Left renal pelvis (tissue), 4 donors: ENCODE results near the gene REPS1. TPM values are rescaled to one million over a fixed set of nuclear protein-coding genes. Genes with fewer than 3 reads are reported as not detected.
"Not testable (repeated sequence)": the region's sequence is repeated elsewhere in the genome, so short reads cannot be mapped to it uniquely, and the experiment has no call there.

Experiments used
- DNase-seq, 4 donors: peaks; one replicate each; pipeline ENCODE4 v3.0.0-alpha.2; 2013; ENCODE audit warnings: low read depth in 4 of 4, low spot score in 3 of 4
- polyA plus RNA-seq, 4 donors: library from polyadenylated mRNA; unstranded; fragments of 120-200 nt; gene quantifications; one replicate each; pipeline ENCODE4 v1.2.1, GENCODE V29; 2013; ENCODE audit not compliant: insufficient read length in 4 of 4

The REPS1 gene
- polyA plus RNA-seq, 4 donors = 52.0 to 81.0 (median 77.3) TPM

DNA sequence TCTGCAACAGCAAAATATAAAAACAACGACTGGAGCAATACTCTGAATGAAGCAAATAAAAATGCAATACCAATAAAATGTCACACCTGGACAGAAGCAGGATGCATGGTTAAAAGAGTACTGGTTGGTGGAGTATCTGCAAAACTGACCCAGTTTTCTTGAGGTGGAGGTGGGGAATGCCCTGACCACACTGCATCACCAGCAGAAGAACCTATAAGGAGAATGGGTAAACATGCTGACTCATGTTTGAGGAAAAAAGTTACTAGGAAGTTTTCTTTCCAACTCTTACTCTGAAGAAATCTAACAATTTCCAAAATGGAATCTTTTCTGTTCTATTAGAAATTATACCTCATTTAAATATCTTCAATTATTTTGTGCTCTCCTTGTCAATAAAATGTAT is 43.6 kb downstream of the REPS1 start:
- DNase-seq = no peak

DNA sequence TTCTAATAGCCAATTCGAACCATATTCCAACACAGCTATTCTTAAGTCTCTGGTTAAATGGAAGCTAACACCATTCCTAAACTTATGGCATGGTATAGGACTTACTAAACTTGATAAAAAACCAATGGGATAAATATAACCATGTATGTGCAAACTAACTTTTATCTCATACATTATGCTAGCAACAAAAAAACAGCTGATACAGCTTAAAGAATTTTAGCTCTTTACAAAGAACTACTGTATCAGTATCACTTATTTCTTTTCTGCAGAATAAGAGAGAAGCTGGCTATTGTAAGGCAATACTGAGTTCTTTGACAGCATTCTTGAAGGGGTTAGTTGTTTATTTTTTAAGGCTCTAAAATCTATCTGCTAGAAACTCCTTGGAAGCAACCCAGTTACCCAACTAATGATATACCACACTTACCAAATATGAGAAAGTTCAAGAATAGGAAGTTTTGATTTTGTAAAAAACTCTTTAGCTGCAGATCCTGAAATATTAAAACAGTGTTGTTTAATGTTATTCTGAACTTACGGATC is 44.9 kb downstream of the REPS1 start:
- no peak for DNase-seq

DNA sequence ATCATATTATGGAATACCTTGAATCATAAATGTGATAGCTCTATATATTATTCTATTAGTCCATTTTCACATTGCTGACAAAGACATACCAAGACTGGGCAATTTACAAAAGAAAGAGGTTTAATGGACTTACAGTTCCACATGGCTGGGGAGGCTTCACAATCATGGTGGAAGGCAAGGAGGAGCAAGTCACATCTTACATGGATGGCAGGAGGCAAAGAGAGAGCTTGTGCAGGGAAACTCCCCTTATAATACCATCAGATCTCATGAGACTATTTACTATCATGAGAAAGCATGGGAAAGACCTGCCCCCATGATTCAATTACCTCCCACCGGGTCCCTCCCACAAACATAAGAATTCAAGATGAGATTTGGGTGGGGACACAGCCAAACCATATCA is 51.2 kb downstream of the REPS1 start:
- DNase-seq = not testable (repeated sequence)

DNA sequence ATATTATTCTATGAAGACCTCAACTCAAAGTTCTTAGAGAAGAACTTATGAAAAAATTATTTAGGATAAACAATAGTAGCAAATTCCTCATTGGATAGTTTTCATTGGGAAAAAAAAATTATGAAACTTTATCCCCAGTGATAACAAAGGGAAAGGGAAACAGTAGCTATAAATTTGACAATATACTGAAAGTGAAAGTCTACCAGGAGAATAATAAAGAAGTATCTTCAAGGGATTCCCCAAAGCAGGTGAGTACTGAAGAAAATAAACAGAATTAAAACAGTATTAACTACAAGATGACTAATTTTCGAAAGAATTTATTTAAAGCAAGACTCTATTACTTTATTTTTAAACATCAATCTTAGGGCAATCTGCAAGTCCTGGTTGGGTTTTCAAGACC is 56.4 kb downstream of the REPS1 start:
- no peak for DNase-seq

DNA sequence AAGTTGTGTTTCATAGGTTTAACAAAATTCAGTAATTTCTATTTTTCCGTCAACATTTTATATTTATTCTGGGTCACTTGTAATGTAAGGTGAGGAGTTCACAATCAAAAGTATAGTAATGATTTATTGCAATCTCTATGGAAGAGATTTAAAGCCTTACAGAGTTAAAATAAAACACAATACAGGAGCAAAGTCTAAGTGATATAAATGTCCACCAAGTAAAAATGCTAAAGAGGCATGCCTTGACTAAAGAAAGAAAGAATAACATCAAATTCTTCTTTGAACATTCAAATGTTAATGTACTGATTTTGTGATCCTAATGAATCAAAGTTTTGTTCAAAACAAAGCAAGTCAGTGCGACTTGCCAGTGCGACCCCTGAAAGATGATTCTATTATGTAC is 61.5 kb downstream of the REPS1 start:
- no peak for DNase-seq

DNA sequence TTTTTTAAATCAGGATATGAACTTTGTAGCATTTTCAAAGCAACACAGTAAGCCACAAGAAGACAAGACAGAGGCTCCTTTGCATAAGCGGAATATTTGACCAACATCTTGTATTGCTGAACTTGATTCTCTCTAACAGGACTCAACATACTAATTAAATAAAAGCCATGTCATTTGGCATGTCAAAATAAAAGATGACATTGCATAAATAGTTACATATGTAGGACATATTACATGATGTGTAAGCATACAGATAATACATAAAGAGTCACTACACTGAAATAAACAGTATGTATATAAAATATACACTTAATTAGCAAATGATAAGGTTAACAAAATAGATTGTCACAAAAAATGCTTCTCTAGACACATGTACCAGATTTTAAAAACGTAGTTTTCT is 62.2 kb downstream of the REPS1 start:
- DNase-seq = no peak

DNA sequence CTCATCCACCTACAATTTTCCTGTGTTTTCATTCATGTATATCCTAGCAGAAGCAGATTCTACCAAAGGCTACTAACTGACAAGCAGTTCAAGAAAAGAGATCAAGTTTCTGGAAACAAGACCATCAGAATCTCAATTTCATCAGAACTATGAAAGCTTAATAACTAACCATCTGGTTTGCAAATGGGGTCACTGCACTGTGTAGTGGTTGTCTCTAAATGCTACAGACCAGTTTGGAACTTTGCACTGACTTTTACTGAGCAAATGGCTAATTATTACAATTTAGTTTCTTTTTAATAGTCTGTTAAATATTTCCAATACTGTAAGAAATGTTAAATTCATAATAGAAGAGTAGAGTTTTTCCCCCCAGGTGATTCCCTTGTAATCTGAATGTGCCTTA is 64.5 kb downstream of the REPS1 start:
- DNase-seq = no peak

DNA sequence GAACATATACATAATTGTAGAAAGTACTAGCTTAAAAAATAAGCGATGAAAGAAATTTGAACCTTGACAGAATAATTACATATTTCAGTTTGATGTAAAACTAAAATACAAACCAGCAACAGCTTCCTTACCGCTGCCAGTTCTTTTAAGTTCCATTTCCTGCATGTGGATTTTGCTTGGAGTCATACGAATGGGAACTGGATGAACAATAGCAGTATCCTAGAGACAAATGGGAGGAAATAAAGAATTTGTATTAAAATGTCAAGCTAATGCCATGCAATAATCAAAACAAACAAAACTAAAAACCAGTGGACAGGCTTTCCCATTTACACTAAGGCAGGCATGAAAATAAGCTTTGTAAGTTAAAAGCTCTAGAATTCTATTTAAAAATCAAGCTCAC is 67.1 kb downstream of the REPS1 start:
- DNase-seq = no peak

DNA sequence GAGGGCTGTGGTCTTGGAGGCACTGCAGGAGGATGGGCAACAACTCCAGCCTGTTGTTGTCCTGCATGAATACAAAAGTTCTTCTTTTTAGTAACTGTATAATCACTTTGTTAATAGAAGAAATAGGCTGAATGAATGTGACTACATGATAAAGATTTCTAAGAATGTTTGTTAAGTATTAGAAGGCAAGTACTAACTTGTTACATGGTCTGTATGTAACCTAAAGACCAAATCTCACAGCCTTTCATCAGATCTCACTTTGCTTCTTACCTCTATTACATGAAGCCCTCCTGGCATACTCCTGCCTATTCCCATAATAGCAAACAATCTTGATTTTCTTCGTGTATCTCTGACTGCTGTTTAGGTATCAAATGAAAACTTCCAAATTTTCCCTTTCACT is 73.4 kb downstream of the REPS1 start:
- DNase-seq = no peak

DNA sequence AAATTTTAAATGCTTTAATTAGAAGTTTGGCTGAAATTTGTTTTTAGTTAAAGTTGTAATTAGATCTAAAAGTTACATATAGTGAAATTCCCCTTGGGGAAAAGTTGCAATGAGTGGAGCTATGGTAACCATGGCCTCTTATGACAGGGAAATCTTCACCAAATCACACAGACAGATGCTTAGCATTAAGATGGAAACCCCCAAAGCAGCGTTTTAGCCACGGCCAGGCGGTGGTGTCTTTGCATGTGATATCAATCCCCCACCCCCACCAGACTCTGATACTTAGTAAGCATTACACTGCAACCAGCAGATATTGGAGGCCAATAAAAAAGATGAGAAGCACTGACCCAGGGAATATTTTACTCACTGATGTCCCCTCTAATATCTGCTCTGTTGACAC is 75.7 kb downstream of the REPS1 start:
- no peak for DNase-seq

DNA sequence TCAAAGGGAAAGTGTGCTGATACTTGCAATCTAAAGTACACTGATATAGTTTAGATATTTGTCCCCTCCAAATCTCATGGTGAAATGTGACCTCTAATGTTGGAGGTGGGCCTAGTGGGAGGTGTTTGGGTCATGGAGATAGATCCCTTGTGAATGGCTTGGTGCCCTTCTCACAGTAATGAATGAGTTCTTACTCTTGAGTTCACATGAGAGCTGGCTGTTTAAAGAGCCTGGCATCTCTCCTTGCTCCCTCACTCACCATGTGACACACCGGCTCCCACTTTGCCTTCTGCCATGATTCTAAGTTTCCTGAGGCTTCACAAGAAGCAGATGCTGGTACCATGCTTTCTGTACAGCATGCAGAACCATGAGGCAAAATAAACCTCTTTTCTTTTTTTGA is 78.1 kb downstream of the REPS1 start:
- DNase-seq = no peak

DNA sequence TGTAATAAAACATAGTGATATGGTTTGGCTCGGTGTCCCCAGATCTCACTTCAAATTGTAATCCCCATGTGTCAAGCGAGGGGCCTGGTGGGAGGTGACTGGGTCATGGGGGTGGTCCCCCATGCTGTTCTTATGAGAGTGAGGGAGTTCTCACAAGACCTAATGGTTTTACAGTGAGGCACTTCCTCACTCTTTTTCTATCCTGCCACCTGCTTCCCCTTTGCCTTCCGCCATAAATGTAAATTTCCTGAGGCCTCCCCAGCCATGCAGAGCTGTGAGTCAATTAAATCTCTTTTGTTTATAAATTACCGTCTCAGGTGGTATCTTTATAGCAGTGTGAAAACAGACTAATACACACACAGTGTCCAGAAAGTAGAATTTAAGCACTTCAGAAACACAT is 78.5 kb downstream of the REPS1 start:
- no peak for DNase-seq

DNA sequence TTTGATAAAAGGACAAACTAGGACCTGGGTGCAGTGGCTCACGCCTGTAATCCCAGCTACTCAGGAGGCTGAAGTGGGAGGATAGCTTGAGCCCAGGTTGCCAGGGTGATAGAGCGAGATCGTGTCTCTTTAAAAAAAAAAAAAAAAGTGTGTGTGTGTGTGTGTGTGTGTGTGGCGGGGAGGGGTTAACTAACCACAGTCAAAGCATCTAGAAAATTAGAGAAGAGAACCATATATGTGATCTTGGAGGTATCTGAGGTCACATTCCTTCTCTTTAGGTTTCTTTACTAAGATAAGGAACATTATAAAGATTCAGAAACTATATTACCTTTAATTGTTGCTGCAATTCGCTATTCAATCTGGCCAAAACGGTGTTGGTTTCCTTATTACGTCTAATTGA is 80.9 kb downstream of the REPS1 start:
- DNase-seq = no peak

DNA sequence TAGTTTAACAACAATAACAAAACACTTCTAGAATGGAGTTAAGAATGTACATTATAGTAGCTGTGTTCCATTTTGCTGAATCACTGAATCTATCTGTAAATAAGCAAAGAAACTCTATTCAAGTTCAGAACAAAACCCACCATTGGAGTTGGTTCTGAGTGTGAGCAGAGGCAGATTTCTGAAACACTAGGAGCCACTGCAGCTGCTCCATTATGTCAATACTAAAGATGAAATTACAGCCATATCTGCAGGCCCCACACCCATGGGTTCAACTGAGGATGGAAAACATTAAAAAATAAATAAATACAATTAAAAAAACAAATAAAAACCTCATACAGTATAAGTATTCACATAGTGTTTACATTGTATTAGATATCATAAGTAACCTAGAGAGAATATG is 91.0 kb downstream of the REPS1 start:
- DNase-seq = no peak

DNA sequence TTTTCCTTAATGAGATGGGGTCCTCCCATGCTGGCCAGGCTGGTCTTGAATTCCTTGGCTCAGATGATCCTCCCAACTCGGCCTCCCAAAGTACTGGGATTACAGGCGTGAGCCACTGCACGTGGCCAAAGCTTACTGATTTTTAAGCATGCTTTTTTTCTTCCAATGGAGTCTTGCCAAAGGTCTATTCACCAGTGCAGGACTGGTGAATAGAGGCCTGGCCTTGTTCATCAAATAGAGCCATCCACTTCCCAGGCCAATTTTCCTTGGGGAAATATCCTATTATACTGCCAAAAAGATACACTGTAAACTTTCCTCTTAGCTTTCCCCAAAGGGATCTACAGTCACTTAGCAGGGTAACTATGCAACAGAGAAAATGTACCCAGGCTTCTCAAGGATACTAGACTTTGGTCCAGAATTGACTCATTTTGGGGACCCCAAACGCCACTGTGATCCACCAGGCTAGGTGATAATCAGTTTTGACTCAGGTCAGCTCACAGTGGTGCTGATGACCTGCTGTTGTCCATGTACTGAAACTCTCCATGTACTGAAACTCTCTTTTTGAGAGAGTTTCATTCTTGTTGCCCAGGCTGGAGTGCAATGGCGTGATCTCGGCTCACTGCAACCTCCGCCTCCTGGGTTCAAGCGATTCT is 91.8 kb downstream of the REPS1 start:
- DNase-seq = no peak

DNA sequence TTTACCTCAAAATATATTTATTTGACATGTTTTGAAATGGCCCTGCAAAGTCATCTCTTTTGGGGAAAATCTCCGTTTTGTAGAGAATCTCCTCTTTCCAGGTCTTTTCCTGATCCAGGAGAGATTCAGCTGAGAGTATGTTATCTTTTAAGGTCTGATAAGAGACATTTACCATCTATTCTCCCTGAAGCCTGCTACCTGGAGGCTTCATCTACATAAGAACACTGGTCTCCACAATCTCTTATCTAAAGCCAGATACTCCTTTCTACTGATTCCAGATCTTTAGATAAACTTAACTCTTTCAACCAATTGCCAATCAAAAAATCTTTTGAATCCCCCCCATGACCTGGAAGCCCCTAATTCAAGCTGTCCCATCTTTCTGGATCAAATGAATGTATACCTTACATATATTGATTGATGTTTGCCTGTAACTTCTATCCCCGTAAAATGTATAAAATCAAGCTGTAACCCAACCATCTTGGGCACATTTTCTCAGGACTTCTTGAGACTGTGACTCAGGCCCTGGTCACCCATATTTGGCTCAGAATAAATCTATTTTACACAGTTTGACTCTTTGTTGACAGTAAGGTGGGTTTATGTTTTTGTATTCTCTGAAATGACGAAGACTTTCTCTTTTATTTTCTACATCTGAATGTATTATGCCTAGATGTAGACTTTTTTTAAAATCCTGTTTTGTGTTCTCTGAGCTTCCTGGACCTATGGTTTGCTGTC is 96.6 kb downstream of the REPS1 start:
- no peak for DNase-seq

DNA sequence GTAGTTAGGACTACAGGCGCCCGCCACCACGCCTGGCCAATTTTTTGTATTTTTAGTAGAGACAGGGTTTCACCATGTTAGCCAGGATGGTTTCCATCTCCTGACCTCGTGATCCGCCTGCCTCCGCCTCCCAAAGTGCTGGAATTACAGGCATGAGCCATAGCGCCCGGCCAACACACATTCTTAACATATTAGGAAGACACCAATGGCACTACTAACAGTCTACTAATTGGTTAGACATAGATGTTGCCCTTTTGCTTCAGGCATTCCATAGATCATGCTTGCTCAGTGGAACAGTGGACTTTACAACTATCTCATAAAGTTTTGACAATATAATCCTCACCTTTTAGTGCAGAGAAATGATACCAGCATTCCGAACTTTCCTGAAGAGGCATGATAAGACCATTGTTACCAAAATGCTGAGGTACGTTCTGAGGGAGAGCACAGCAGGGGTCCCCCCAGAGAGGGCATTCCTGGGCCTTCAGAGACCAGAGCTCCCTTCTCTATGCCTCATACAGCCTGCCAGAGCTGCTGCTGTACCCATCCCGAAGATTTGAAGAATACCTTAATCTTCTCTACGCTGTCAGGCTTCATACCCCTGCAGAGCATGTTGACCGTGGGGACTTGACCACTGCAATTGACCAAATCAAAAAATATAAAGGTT is 102.8 kb downstream of the REPS1 start:
- no peak for DNase-seq

DNA sequence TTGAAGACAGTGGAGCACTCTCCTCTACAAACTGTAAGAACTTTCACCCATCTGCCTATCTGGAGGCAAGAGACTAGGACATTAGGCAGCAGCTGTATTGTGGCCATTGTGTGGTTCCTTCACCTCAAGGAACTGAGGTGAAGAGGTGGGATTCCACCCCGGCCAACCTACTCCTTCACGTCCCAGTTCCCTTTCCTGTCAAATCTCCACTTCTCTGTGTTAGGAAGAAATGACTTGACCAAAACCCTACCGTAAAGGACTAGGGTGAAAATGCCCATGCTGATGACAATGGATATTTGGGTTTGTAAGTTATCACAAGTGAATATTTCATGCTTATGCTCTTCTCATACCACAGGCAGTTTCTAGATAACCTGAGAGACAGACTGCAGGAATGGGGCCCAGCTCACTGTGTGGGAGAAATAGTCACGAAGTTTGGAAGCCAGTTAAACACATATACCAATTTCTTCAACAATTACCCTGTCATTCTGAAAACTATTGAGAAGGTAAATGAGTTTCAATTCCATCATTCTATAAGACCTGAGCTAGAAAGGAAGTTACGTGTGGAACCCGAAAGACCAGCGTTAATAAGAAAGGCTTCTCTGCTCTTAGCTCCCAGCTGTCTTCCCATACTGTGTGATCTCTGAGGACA is 105.6 kb downstream of the REPS1 start:
- no peak for DNase-seq

DNA sequence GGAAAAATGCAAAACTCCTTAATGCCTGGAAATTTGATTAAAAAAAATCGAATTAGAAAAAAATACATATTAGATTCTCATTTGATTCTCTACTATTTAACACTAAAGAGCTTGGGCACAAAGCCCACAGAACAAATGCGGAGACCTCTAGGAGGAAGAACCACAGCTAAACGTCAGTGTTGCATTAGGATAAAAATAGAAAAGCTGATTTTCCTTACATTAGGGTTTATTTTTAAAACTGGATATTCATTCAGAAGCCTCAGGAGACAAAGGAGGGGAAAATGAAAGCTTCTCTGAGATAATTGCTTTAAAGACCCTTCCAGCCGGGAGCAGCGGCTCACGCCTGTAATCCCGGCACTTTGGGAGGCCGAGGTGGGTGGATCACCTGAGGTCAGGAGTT is 114.9 kb downstream of the REPS1 start:
- no peak for DNase-seq

DNA sequence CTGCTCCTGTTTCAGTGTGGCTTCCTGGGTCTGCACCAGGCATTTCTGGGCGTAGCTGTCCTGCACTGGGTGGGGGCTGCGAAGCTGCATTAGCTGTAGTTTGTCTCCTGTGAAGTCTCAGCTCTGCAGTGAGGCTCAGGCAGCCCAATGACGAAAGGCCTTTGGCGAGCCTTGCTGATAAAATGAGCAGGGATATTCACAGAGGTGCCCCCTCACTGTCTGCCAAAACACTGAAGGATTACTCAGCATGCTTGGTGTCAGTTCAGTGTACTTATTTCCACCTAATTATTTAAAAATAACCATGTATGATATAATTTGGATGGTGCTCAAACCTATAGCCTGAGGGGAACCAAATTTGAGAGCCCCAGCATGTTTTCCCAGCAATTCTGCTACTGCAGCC is 118.7 kb downstream of the REPS1 start:
- DNase-seq = no peak

DNA sequence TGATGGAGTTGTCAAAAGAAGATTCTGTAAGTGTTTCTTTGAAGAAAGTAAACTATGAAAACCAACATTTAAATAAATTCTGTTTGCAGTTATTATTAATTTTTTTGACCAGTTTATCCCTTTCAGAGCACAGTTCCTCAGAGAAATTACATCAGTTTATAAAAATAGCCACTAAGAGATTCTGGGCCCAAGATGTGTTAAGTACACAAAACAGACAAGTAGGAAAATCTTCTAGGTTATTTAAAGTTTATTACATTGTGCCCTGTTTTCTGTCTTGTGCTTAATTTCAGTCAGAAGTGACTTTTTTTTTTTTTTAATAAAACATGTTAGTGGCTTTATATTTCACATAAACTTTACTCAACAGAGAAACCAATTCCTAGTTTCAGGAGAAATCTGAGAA is 119.9 kb downstream of the REPS1 start:
- DNase-seq = no peak
